PC-3 (cell line): ENCODE measurements around the gene PRDM1. TPM values are rescaled to one million over a fixed set of nuclear protein-coding genes. Genes with fewer than 3 reads are reported as not detected.

Experiments used
- ATAC-seq: fragments of 200-7000 bp; cut with Tn5 transposase; 2 replicates; pipeline ENCODE4 v1.9.1; 2020; ENCODE audit warnings: mild to moderate bottlenecking, moderate library complexity
- BruUV-seq: library from RNA; stranded (reverse); fragments of 400-500 nt; replicated peaks from 2 replicates; lab custom pipeline; 2021; lab: Mats Ljungman, UMichigan
- CTCF ChIA-PET: fragments of 300-600 bp; sonication (Branson Sonifier 250); formaldehyde crosslinking; loops from one replicate; lab custom pipeline; 2022; ENCODE audit warnings: antibody characterized with exemption; lab: Charles Lee
- POLR2A ChIA-PET: fragments of 300-600 bp; sonication (Branson Sonifier 250); formaldehyde crosslinking; loops from one replicate; lab custom pipeline; 2022; ENCODE audit warnings: antibody characterized with exemption; ENCODE audit not compliant: unreplicated experiment; lab: Charles Lee
- DNase-seq: peaks from one replicate; pipeline ENCODE4 v3.0.0-alpha.2; 2015
- H2AFZ ChIP-seq: fragments of 300-600 bp; sonication (generic); 2 replicates; pipeline ENCODE4 v1.6.0; 2016; ENCODE audit warnings: antibody characterized with exemption, low read length
- H3F3A ChIP-seq: fragments of 300-600 bp; sonication (generic); one replicate; pipeline ENCODE4 v1.6.0; 2017; ENCODE audit warnings: antibody characterized with exemption, low read length, control low read depth, mild to moderate bottlenecking; ENCODE audit not compliant: unreplicated experiment
- H3K27ac ChIP-seq: fragments of 300-600 bp; sonication (generic); 2 replicates; pipeline ENCODE4 v1.5.1; 2016; ENCODE audit warnings: mild to moderate bottlenecking, low read length
- H3K27me3 ChIP-seq: fragments of 300-600 bp; sonication (generic); 2 replicates; pipeline ENCODE4 v1.6.1; 2016; ENCODE audit warnings: low read length, mixed read lengths
- H3K36me3 ChIP-seq: fragments of 300-600 bp; sonication (generic); 2 replicates; pipeline ENCODE4 v1.6.1; 2016; ENCODE audit warnings: low read depth, mixed run types, low read length, mixed read lengths
- H3K4me1 ChIP-seq: fragments of 300-600 bp; sonication (generic); 2 replicates; pipeline ENCODE4 v1.5.1; 2016; ENCODE audit warnings: low read length; ENCODE audit not compliant: insufficient read depth
- H3K4me2 ChIP-seq: fragments of 300-600 bp; sonication (generic); 2 replicates; pipeline ENCODE4 v1.6.0; 2016; ENCODE audit warnings: low read length
- H3K4me3 ChIP-seq: fragments of 300-600 bp; sonication (generic); 2 replicates; pipeline ENCODE4 v1.5.1; 2016; ENCODE audit warnings: mild to moderate bottlenecking, low read length, mixed read lengths
- H3K79me2 ChIP-seq: fragments of 300-600 bp; sonication (generic); 2 replicates; pipeline ENCODE4 v1.6.1; 2017; ENCODE audit warnings: low read length, mixed read lengths
- H3K9ac ChIP-seq: fragments of 300-600 bp; sonication (generic); 2 replicates; pipeline ENCODE4 v1.6.0; 2016; ENCODE audit warnings: mild to moderate bottlenecking, low read length
- H3K9me2 ChIP-seq: fragments of 300-600 bp; sonication (generic); replicated peaks from 2 replicates; pipeline ENCODE4 v1.6.1; 2016; ENCODE audit warnings: mixed run types, low read length, mixed read lengths
- H3K9me3 ChIP-seq: fragments of 300-600 bp; sonication (generic); 2 replicates; pipeline ENCODE4 v1.6.1; 2016; ENCODE audit warnings: low read length, mixed read lengths
- H4K20me1 ChIP-seq: fragments of 300-600 bp; sonication (generic); 2 replicates; pipeline ENCODE4 v1.6.1; 2016; ENCODE audit warnings: low read length, mixed read lengths
- CTCF ChIP-seq: fragments of 300-600 bp; sonication (generic); conservative IDR thresholded peaks from 2 replicates; pipeline ENCODE4 v1.5.1; 2017; ENCODE audit warnings: antibody characterized with exemption, low read depth, mild to moderate bottlenecking, low read length
- EZH2 ChIP-seq: fragments of 300-600 bp; sonication (generic); IDR thresholded peaks from one replicate; pipeline ENCODE4 v1.6.1; 2017; ENCODE audit warnings: antibody characterized with exemption, mild to moderate bottlenecking, low read length; ENCODE audit not compliant: unreplicated experiment
- EZH2phosphoT487 ChIP-seq: fragments of 300-600 bp; sonication (generic); IDR thresholded peaks from 2 replicates; pipeline ENCODE4 v1.6.1; 2018; ENCODE audit warnings: mild to moderate bottlenecking, antibody characterized with exemption, low read length, borderline replicate concordance
- intact Hi-C: fragments of 100-400 bp; cut with micrococcal nuclease; formaldehyde crosslinking; loops from 2 replicates; pipeline ENCODE4 v1.9.0; 2023
- total RNA-seq: library from RNA; depleted of rRNA; stranded (reverse); fragments of >200 nt; gene quantifications from 2 replicates; pipeline ENCODE4 v1.2.3, GENCODE V29; 2014

The PRDM1 gene
- total RNA-seq, 1 experiment from 2014 or later: 2.0 TPM

GRCh38 chr6:106099235-106099537, 13.1 kb downstream of the PRDM1 start:
- POLR2A ChIA-PET: interaction anchor here (0.6 kb wide), 1 partner anchor 596 kb away, joined by 3 read pairs; no protein-coding TSS in a partner anchor
- TF ChIP-seq EZH2phosphoT487 (no peak), CTCF (no peak), EZH2 (no peak)
- Histone ChIP-seq H3K79me2 (0 out of 2 replicates have a peak, but pooled peaks cover 4% of the 10 kb centered on the region), H3K27ac (peak overlapping the region; percentile 63), H3K9me3 (no peaks in the 10 kb centered on the region), H3K9me2 (no peaks in the 10 kb centered on the region), H4K20me1 (no peaks in the 10 kb centered on the region), H3K4me2 (peak overlapping the region; percentile 87), H3K9ac (peak overlapping the region; percentile 50), H3K4me3 (peak overlapping the region; percentile 78), H3K4me1 (peaks cover 40% of the 10 kb centered on the region), H3K27me3 (no peaks in the 10 kb centered on the region), H3K36me3 (no peaks in the 10 kb centered on the region), H2AFZ (peak overlapping the region; percentile 76), H3F3A (no peaks in the 10 kb centered on the region)
- CTCF ChIA-PET: no interaction called here
- ATAC-seq: peak; percentile 9; the same call in 1 of the 2 replicates
- BruUV-seq: TSS peak; percentile 88
- intact Hi-C loops: loop anchor here (2.0 kb wide), 1 partner anchor 124 kb away; no protein-coding TSS in a partner anchor
- DNase-seq: peak; percentile 27

- BruUV-seq: no TSS peak
- Histone ChIP-seq H4K20me1 (no peaks in the 10 kb centered on the region), H3K27me3 (no peaks in the 10 kb centered on the region), H3K9me3 (no peaks in the 10 kb centered on the region), H3K36me3 (no peaks in the 10 kb centered on the region), H3K9me2 (no peaks in the 10 kb centered on the region), H3F3A (no peaks in the 10 kb centered on the region), H2AFZ (no peak overlapping the region), H3K4me1 (peaks cover 40% of the 10 kb centered on the region), H3K9ac (no peak overlapping the region), H3K4me3 (no peak overlapping the region), H3K4me2 (peak overlapping the region; percentile 87; the same call in 1 of the 2 replicates), H3K27ac (no peak overlapping the region), H3K79me2 (0 out of 2 replicates have a peak, but pooled peaks cover 4% of the 10 kb centered on the region)
- no peak for ATAC-seq
- no peak for TF ChIP-seq EZH2
- TF ChIP-seq CTCF: no peak
- TF ChIP-seq EZH2phosphoT487: no peak
- ChIA-PET POLR2A (no interaction called here), CTCF (no interaction called here)
- intact Hi-C loops: no loop called here
- no peak for DNase-seq
Measured at GRCh38 chr6:106100755-106101154, 14.6 kb downstream of the PRDM1 start.

GRCh38 chr6:106101466-106101865, 15.3 kb downstream of the PRDM1 start:
- Histone ChIP-seq H3K4me1 (peaks cover 40% of the 10 kb centered on the region), H3K9ac (no peak overlapping the region), H2AFZ (no peak overlapping the region), H4K20me1 (no peaks in the 10 kb centered on the region), H3K79me2 (0 out of 2 replicates have a peak, but pooled peaks cover 4% of the 10 kb centered on the region), H3K27ac (no peak overlapping the region), H3K4me3 (no peak overlapping the region), H3K27me3 (no peaks in the 10 kb centered on the region), H3K4me2 (peak overlapping the region; percentile 45), H3K36me3 (no peaks in the 10 kb centered on the region), H3K9me3 (no peaks in the 10 kb centered on the region), H3K9me2 (no peaks in the 10 kb centered on the region), H3F3A (no peaks in the 10 kb centered on the region)
- ChIA-PET POLR2A (no interaction called here), CTCF (no interaction called here)
- TF ChIP-seq EZH2phosphoT487: no peak
- TF ChIP-seq EZH2: no peak
- no peak for TF ChIP-seq CTCF
- BruUV-seq: no TSS peak
- DNase-seq (peak; percentile 50), ATAC-seq (no peak)
- intact Hi-C loops: no loop called here
